GM19351 (cell line): Measurements from ENCODE around the gene POLR1D.

Experiments used
- ATAC-seq: cut with Tn5 transposase; IDR thresholded peaks from one replicate; pipeline ENCODE4 v1.9.1; 2021; ENCODE audit warnings: mild to moderate bottlenecking, moderate library complexity; ENCODE audit not compliant: unreplicated experiment

Gene POLR1D

DNA sequence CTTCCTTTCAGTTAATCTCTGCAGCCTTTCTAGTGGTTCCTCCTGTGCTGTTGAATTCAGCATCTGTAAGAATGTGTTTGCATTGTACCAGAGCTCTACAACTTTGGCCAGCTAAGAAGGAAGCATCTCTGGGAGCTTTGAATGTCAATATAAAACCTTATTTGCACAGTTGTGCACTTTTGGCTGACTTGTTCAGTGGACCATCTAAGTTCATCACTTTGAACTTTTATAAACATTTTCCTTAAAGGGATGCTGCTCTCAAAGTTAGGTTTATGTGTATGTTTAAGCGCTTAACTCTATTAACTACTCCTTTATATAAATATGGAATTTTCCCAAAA lies 15.6 kb downstream of the POLR1D start:
- ATAC-seq, result no peak

DNA sequence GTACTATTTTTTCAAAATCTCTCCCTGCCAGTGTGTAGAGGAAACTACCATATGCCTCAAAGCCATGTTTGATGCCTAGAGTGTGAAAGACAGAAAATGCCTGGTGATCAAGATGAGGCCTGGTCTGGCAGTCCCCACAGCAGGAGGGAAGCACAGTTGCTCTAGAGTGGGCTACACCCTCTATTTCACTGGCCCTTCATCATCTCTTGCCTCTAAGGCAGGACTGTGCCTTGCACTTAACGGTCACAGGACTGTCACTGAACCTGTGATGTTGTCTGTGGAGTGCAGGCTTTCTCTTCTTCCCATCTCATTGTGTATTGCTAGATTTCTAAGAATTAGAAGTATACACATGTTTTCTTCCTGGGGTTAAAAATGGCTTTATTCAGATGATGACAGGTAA lies 16.3 kb downstream of the POLR1D start:
- ATAC-seq, result no peak

DNA sequence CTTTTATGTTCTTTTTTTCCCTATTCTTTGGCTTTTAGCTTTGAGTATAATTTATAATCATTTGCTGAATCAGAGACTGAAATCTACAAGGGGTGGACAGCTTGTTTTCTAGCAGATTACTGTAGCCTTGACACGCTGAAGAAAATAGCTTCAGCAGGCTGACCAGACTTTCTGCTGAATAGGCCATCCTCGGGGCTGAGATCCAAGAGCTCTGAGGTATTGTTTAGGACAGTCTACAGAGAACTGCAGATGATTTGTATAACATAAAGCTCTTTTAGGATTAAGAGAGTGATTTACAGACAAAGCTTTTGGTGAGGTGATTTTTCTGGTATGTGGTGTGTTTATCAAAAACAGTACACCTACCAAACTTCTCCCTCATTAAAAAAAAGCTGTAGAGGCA lies 16.8 kb downstream of the POLR1D start:
- no peak for ATAC-seq

DNA sequence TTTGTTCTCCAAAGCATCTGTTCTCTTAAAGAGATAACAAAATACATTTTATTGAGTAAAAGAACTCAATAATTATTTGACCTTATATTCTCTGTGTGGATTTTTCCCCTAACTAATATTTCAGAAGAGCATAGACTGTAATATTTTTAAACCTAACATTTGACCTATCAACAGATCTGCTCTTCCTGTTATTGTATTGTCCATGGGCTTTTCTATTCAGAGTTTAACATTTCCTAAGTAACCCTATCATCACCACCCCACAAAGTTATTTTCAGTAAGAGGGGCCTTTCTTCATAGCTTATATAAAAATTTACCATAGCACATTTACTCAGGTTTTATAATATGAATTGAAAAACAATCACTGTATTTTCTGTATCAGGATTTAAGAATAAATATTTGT lies 17.5 kb downstream of the POLR1D start:
- no peak for ATAC-seq

DNA sequence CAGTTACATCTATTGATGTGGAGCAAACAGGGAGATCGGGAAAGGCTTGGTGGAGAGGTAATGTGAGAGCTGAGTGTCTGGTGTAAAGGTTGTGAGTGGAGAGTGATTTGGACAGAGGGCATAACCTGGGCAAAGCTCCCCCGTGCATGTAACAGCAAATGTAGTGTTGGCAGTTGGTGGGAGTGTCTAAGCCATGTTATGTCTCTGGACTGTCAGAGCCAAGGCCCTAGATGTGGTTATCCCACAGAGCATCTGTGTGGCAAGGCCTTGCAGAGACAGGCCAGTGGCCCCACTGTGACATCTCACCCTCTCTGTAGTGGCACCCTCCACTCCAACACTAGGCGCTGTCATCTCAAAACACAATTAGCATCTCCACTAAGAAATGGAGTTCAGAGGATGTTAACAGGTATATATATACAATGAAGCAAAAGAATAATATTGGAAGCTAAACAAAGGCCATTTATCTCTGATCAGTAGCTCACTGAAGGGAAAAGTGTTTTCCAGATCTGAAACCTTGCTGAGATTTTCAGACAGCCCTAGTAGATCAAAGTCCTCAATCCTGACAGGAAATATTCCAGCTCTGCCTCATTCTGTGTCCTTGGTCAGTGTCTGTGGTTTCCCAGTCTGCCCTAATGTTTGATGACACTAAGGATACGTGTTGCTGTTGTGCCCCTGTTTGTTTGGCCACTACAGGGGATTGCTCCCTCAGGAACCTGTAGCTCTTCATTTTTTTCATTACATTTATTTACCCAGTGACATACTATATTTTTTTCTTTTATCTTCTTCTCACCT lies 20.2 kb downstream of the POLR1D start:
- no peak for ATAC-seq

DNA sequence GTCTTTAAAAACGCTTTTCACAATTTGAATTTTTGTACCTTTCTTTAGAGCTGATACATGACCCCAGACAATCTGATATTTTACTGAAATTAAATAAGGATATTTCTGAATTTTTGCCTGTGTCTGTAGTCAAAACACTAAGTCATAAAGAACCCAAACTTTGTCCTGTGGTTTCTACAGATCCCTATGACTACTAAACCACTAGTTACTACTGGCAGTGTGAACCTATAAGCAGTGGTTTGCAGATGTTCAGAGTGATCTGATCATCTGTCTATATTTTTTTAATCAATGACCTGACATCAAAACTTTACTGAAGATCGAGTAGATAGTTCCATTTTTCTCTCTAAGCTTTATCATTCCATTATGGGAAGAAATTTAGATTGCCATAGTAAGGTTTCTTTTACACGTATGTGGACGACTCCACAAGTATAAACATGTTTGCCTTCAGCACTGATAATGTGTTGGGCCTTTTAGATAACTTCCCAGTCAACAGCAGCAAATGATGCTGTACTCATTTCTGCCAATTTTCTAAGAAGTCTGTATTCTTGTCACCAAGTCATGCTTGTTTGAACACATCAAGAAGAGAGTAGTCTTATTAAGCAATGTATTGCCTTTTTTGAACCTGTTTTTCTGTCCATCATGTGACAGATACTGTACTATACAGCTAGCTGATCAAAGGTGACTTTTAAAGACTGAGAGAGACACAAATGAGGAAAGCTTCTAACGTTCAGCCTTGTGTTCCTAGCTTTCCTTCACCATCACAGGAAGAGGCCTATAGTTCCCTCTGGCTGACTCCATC lies 21.8 kb downstream of the POLR1D start:
- no peak for ATAC-seq

DNA sequence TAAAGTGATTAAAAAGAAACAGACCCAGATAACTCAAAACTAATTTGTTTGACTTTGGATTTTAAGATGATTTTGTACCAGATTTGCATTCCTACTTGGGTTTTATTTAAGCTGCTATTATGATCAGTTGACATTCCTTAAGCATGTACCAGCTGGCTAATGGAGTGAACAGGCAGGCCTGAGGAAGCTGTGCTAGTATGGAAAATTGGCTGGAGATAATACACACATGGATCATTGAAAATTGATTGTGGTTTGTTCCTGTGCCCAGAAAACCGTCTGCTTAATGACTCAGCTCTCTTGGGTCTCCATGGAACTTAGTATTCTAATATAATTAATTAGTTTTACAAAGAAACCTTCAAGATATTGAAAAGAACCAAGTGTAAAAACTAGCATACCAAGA lies 22.6 kb downstream of the POLR1D start:
- no peak for ATAC-seq

DNA sequence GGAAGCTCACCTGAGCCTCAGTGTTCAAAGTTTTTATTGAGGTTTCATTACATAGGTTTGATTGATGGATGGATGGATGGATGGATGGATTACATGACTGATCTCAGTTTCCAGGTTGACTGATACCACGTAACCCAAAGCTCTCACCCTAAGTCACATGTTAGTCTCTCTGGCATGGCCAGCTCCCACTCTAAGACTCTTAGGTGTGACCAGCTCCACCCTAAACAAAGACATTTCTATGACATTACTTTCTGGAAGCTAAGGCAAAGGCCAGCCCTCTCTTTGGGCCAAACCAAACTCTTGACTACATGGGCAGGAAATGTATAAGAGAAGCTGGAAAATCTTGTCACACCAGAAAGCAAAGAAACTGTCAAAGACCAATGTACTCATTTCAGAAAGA lies 28.6 kb downstream of the POLR1D start:
- no peak for ATAC-seq

DNA sequence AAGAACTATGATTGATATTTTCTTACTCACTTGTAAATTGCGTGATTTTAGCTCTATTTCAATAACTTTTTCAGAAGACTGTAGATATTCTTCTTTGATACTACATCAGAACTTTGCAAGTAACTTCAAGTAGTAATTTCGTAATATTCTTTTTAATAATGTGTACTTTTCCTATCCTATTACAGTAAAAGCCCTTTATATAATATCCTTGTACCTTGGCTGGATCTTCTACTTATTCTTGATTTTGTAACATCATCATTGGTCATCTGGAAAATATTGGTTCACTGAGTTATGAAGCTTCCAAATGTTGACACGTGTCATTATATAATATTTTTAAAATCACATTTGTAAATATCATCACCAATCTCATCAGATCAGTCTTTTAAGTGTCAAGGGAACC lies 32.4 kb downstream of the POLR1D start:
- no peak for ATAC-seq

DNA sequence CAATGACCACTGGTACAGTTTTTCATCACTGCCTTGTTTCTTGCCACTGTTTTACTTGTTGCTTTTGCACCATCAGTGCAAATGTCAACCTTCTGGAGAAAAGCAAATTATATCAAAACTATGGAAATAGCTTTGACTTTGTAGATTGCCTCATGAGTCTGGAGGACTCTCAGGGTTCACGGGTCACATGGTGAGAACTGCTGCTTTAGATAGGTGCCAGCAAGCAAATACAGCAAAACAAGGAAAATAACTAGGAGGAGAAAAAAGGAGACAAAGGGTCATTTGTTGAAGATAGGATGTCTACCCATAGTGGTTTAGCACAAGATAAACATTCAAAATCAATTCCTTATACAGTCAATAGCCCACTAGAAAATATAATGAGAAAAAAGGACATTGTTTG lies 33.1 kb downstream of the POLR1D start:
- ATAC-seq, result no peak

DNA sequence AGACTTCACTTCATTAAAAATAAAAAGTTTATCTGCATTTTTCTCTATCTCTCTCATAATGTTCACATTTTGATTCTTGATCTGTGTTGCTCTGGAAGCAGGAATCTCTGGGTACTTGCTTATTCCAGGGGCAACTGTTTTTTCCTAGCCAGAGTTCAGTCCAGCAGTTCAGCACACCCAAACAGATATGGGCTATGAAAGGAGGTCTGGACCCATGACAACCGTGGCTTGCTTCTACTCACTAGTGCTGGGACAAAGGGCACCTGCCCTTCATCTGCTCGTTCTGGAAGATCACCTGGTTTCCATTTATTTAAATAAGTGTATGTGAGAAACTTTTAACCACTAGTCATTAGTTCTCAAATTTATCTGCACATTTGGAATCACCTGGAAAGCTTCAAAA lies 36.0 kb downstream of the POLR1D start:
- ATAC-seq, result no peak

DNA sequence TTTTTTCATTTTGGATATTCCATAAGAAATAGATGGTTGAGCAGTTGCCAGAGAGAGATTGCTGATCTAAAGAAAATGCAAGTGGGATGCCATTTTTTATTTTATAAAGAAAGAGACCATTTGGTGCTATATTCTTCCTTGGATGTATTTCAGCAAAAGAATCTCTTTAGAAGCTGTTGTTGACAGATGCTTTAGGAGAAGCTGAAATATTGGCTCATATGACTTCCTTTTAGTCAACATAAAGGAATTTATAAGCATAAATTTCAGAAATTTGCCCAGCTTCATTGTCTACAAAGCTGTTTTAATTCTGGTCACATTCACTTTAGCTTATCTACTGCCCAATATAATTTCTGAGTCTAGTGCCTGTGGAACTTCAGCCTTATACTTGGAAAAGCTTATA lies 36.9 kb downstream of the POLR1D start:
- ATAC-seq, result no peak

DNA sequence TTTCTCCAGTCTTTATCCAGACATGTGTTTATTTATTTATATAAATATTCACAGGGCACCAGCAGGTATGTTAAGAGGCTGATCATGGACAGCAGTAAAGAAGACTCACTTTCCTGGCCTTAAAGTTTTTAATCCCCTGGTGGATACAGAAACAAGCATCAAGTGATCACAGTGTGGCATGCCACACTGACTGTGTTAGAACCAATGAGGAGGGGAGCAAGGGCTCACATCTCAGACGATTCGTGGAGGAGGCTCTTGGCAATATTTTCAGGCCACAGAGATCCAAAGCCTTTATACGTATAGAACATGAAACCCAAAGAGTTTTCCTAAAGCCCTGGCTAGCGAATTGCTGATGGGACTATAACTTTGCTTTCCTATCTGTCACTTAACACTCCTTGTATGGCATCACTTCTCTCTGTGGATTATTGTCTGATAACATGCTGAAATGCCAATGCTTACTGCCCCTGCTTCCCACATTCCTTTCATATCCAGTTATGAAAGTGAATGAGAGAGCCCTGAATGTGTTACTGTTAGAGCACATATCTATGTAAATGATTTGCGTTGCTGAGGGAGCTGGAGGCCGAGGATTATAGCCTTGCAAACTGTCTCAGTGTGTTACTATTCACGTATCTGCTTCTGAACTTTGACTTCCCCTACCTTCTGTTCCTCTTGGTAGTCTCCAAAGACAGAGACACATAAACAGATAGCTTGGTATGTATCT lies 37.6 kb downstream of the POLR1D start:
- no peak for ATAC-seq

DNA sequence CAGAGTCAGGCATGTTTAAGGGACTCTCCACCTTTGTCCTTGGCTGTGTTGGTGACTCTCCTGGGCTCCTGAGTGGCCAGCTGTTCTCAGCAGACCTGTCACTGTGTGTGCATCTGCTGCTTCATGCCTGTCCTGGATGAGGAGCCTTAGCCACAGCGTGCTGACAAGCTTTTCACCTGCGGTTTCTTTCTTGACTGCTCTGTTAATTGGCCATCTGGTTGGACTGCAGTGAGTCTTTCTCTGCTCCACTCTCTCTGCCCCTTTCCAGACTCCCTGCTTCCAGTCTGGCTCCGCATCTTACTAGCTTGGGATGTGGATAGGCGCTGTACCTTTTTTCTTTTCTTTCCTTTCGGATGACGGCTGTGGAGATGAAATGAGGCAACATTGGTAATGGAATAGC lies 38.8 kb downstream of the POLR1D start:
- ATAC-seq, result no peak

DNA sequence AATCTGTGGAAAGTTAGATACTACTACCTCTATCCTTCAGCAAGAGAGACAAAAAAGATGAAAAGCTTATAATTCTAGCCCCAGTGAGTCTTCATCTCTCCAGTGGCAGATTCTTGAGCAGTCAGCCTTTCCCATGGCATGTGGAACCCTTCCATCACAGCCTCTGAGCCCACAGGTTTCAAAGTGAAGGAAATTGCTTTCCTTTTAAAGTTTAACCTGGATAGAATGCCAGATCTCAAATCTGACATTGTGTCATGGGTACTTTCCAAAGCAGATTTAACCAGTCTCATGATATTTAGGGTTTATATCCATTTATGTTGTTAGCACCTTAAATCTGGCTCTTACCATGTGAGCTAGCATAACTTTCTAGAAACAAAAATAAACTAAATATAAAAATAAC lies 39.3 kb downstream of the POLR1D start:
- no peak for ATAC-seq

DNA sequence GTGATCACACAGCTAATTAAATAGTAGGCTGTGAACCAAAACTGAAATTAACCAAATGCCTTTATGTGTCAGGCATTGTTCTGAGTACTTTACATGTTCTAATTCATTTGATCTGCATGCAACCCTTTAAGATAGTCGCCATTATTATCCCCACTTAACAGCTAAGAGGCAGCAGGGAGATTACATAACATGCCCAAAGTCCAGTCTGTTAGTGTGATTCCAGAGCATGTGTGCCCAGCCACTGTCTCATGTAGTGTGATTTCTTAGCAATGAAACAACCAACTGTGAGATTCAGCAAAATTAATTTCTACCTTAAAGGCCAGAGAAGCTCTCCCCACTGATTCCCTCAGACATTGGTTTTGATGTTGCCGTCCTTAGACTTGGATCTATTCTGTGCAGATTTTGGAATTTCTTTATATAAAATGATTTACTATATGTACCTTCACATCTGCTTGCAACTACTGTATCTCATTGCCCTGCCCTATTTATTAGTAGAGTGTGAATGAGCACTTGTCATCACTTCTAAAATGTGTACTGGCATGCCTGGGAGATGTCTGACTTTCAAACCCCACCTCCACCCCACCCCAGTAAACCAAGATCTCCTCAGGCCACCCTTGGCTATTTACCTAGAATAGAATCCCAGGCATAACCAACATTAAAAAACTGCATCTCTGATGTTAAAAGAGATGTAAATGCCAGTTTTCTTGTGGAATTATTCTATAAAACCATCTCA lies 41.2 kb downstream of the POLR1D start:
- ATAC-seq, result no peak

DNA sequence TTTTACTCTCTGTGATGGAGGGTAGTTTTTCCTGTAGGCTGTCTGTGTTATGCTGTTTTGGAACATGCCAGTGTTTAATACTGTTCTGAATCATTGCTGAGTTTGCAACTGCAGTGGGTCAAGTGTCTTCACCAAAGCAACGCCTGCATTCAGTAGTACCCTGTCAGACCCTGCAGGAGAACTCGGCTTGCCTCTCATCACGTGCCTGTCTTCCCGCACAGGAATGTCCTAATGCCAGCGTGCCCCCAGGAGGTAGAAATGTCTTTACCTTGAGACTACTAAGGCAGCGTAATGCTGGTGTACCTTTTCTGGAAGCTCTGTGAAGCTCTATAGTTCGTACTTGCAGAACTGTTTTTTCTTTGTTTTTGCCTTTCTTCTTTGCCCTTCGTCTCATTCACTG lies 42.3 kb downstream of the POLR1D start:
- ATAC-seq, result no peak

DNA sequence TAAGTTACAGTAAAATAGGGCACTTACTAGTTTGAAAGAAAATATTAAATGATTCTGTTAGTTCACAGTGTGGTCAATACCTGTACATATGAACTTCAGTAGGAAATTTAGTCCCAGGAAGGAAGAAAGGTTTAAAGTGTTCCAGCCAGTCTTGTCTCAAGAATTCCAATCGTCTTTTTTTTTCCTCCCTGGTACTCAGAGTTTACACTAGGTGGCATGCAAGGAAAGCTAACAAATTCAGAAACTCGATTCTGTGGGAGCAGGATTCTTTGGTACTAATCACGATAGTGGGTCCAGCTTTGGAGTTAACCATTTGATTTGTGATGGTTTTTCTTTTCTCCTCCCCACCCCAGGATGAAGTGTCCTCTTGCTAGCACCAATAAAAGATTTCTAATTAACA lies 43.6 kb downstream of the POLR1D start:
- no peak for ATAC-seq

DNA sequence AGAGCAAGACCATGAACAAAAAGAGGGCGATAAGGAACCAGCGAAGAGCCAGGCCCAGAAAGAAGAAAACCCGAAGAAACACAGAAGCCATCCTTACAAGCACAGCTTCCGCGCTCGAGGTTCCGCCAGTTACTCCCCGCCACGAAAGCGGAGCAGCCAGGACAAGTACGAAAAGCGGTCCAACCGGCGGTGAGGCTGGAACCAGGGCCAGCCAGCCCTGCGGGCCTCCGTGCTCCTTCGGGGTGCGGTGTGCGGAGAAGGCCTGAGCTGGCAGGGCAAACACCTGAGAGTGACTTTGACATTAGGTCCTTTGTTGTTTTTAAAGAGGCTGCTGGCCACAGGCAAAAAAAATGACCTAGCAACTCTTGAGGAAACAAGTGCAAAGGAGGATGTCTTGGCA lies 44.1 kb downstream of the POLR1D start:
- ATAC-seq, result no peak

DNA sequence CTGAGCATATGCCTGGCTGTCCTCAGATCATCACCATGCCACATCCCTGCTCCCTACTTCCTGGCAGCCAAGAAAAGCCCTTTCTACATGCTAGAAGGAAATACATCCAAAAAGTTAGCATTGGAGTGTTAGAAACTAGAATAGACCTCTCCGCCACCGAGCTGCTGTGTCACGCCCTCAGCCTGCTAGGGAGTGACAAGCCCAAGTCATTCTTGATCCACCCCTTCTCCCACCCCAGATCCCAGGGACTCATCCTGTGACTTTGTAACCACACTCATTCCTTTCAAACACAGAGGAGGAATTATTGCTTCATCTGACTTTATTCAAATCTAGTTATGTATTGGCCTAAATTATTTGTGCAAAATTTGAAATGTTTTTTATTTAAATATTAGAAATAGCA lies 45.3 kb downstream of the POLR1D start:
- ATAC-seq, result no peak

DNA sequence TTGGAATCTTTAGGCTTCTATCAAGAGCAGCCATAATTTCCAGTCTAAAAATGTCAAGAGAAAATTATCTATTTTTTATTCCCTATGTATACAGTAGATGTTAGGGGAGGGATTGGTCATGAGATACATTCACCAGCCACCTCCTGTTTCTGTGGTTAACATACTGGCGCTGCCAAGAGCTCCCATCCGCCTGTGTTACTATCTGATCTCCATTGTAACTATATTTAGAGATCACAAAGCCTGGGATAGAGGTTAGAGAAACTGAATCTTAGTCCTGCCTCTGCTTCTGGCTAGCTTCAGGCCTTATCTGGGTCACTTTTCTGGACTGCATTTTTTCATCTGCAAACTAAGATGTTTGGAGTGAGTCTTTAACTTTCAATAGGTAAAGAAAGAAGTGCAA lies 46.3 kb downstream of the POLR1D start:
- no peak for ATAC-seq
